Stomach (tissue), 9 donors: ENCODE results near the gene PRLHR. TPM values are rescaled to one million over a fixed set of nuclear protein-coding genes. Genes with fewer than 3 reads are reported as not detected.
A peak's percentile ranks its signal among the peaks of the same experiment; 100 is the strongest.

Source experiments
- DNase-seq, 2 donors: peaks; one replicate each; pipeline versions ENCODE4 v3.0.0 to v3.0.0-alpha.2; 2013 to 2019
- H3K27ac ChIP-seq, 5 donors: fragments of 200-600 bp in 4 of 5; sonication (generic) in 4 of 5; one replicate each; pipeline ENCODE4 v1.5.1; 2013 to 2019; ENCODE audit warnings: mild to moderate bottlenecking in 1 of 5, moderate library complexity in 1 of 5
- H3K27me3 ChIP-seq, 3 donors: fragments of 200-600 bp; sonication (generic); one replicate each; pipeline ENCODE4 v1.5.1; 2017 to 2019; ENCODE audit warnings: mixed run types in 1 of 3
- H3K36me3 ChIP-seq, 4 donors: fragments of 200-600 bp; sonication (generic); 1 replicate in 3 of 4; 2 replicates in 1 of 4; pipeline ENCODE4 v1.5.1; 2016 to 2019
- H3K4me1 ChIP-seq, 4 donors: fragments of 200-600 bp; sonication (generic); one replicate each; pipeline ENCODE4 v1.5.1; 2016 to 2019
- H3K4me3 ChIP-seq, 4 donors: fragments of 200-600 bp; sonication (generic) in 3 of 4; one replicate each; pipeline ENCODE4 v1.5.1; 2016 to 2019; ENCODE audit warnings: mild to moderate bottlenecking in 1 of 4
- H3K9me3 ChIP-seq, 4 donors: fragments of 200-600 bp; sonication (generic); one replicate each; pipeline ENCODE4 v1.5.1; 2016 to 2019
- EP300 ChIP-seq: sonication (generic); formaldehyde crosslinking; IDR thresholded peaks from one replicate; pipeline ENCODE4 v1.6.1; 2017; ENCODE audit warnings: antibody characterized with exemption
- POLR2A ChIP-seq, 4 donors: fragments of 450-650 bp; IDR thresholded peaks; one replicate each; pipeline ENCODE4 v1.6.1; 2016; ENCODE audit warnings: antibody characterized with exemption in 4 of 4, control low read depth in 2 of 4, mild to moderate bottlenecking in 1 of 4, moderate library complexity in 1 of 4
- POLR2AphosphoS5 ChIP-seq, 3 donors: sonication (generic); formaldehyde crosslinking; IDR thresholded peaks; one replicate each; pipeline ENCODE4 v1.6.1; 2016; ENCODE audit warnings: antibody characterized with exemption in 3 of 3
- WGBS, 5 donors: extraction: QIAGEN DNeasy Blood & Tissue Kit in 3 of 5; methylation state at CpG; one replicate each; pipeline versions ENCODE4 v1.1.5 to v1.1.7; 2013 to 2018; 5-methylcytosine and 5-hydroxymethylcytosine counted together
- intact Hi-C: fragments of 100-400 bp; cut with DNase I; formaldehyde crosslinking; loops from one replicate; pipeline ENCODE4 v1.15.1; 2023; ENCODE audit warnings: low total_unique reads
- polyA plus RNA-seq, 3 donors: library from polyadenylated mRNA; stranded (reverse); fragments of 200-250 nt; gene quantifications; one replicate each; pipeline ENCODE4 v1.2.3, GENCODE V29; 2013
- total RNA-seq, 5 donors: library from RNA; depleted of rRNA; stranded (reverse); fragments of >200 nt; gene quantifications; one replicate each; pipeline versions ENCODE4 v1.1.0 to v1.2.3, GENCODE V29; 2014 to 2016
- TF ChIP-seq, protein P1 (sequence below), 7 experiments: fragments of 450-650 bp in 4 of 7; fragments of 200-600 bp in 3 of 7; sonication (generic) in 3 of 7; IDR thresholded peaks; one replicate each; pipeline ENCODE4 v1.5.1; 2016 to 2019; ENCODE audit warnings: antibody characterized with exemption in 7 of 7, control low read depth in 2 of 7, mild to moderate bottlenecking in 1 of 7
- donor health status: healthy with polysubstance abuse.
- donor health status: Bipolar disorder and iron deficiency.
- donor health status: healthy.

Gene PRLHR
- total and polyA plus RNA-seq, 8 donors: under 0.01 to 0.43 (median 0.21) TPM; not detected in 4

DNA sequence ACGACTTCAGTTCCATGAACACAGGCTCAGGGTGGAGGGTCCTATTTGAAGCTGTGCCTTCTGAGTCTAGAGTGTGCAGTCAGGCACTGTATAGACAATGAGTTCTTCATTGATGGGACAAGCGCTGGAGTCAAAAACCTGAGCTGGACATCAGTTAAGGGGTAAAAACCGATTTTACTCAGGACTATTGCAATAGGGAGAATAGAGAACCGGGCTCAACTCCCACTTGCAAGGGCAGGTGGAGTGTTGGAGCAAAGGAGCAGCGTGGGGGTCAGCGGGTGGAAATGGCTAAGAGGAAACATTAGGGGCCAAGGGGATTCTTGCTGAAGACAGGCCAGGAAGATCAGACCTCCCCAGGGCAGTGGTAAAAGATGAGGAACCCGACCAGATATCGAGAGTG, 28.5 kb downstream of the PRLHR start:
- TF ChIP-seq, protein P1, sequence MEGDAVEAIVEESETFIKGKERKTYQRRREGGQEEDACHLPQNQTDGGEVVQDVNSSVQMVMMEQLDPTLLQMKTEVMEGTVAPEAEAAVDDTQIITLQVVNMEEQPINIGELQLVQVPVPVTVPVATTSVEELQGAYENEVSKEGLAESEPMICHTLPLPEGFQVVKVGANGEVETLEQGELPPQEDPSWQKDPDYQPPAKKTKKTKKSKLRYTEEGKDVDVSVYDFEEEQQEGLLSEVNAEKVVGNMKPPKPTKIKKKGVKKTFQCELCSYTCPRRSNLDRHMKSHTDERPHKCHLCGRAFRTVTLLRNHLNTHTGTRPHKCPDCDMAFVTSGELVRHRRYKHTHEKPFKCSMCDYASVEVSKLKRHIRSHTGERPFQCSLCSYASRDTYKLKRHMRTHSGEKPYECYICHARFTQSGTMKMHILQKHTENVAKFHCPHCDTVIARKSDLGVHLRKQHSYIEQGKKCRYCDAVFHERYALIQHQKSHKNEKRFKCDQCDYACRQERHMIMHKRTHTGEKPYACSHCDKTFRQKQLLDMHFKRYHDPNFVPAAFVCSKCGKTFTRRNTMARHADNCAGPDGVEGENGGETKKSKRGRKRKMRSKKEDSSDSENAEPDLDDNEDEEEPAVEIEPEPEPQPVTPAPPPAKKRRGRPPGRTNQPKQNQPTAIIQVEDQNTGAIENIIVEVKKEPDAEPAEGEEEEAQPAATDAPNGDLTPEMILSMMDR (IDR thresholded peaks at IDR 0.05): no peak
- no peak for TF ChIP-seq POLR2A (IDR thresholded peaks at IDR 0.05)
- TF ChIP-seq EP300: no peak
- TF ChIP-seq POLR2AphosphoS5 (IDR thresholded peaks at IDR 0.05): no peak
- intact Hi-C loops: loop anchor here (5.0 kb wide), 1 partner anchor 145 kb away; no protein-coding TSS in a partner anchor
- peaks cover 0 to 7% (median 0%) of the 10 kb centered on the region in 3 donors for H3K27me3 ChIP-seq
- no peaks in the 10 kb centered on the region for H3K36me3 ChIP-seq
- 71 to 84% (median 83%) methylated on average over 8 of the region's 8 CpGs for WGBS, 5 donors
- no peak for DNase-seq
- no peak overlapping the region for H3K27ac ChIP-seq
- no peaks in the 10 kb centered on the region for H3K9me3 ChIP-seq
- H3K4me3 ChIP-seq: no peak overlapping the region
- peaks cover 0 to 42% (median 31%) of the 10 kb centered on the region in 4 donors for H3K4me1 ChIP-seq

DNA sequence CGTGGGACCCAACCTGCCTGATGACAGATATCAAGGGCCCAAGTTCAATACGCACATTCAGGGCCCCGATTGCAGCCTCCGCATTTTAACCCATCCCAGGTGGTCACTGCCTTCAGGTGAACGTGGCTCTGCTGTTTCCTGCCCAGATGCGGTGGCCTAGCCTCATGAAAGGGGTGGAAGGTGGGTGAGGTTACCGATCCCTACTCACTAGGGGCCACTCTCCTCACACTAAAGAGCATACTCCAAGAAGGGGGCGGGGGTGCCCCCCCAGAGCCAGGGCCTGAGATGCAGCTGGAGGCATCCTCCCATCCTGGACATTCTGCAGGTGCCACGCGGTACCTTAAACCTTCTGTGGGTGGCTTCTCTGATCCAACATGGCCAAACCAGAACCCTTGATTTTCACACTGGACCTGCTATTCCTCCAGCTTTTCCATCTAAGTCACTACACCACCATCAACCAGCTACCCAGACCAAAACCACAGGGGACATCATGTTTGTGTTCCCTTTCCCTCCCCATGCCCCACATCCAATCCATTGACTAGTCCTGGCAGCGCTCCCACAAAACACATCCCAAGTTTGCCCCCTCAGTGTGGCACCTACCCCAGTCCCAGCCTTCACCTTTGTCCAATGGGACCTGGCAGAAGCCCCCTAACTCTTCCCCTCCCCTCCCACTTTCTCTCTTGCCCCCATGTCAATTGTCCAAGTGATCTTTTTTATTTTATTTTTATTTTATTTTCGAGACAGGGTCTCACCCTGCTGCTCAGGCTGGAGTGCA, 30.0 kb downstream of the PRLHR start:
- Histone ChIP-seq H3K4me3 (no peak overlapping the region), H3K27me3 (peaks cover 0 to 7% (median 0%) of the 10 kb centered on the region in 3 donors), H3K9me3 (peaks cover 0 to 4% (median 3%) of the 10 kb centered on the region in 4 donors), H3K36me3 (no peaks in the 10 kb centered on the region), H3K27ac (no peak overlapping the region), H3K4me1 (peaks cover 0 to 28% (median 19%) of the 10 kb centered on the region in 4 donors)
- 79 to 91% (median 85%) methylated on average over 7 to 12 of the region's 12 CpGs for WGBS, 5 donors
- TF ChIP-seq POLR2A (IDR thresholded peaks at IDR 0.05) (no peak), EP300 (no peak)
- no peak for DNase-seq
- intact Hi-C loops: loop anchor here (5.0 kb wide), 1 partner anchor 147 kb away; no protein-coding TSS in a partner anchor

DNA sequence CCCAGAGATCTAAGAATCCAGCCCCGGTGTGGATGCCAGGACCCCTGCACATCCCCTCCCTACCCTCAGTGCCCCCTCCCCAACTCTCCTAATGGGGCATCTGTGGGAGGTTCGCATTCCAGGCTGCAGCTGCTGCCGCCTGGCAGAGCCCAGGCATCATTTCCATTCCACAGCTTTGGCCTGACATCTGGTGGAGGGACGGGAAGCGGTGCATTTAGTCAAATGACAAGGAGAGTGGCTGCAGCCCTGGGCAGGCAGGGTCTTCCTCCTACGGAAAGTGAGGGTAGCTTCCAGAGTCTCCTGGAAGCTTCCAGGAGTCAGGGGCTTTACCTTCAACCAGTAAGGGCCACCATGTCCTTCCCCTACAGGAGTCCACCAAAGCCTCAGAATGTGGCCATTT, 30.8 kb downstream of the PRLHR start:
- peak in 1 of 2 donors; percentile 54 for DNase-seq
- peaks cover 0 to 8% (median 7%) of the 10 kb centered on the region in 4 donors for H3K9me3 ChIP-seq
- intact Hi-C loops: loop anchor here (5.0 kb wide), 1 partner anchor 148 kb away; no protein-coding TSS in a partner anchor
- H3K27me3 ChIP-seq: peaks cover 0 to 7% (median 0%) of the 10 kb centered on the region in 3 donors
- no peaks in the 10 kb centered on the region for H3K36me3 ChIP-seq
- H3K4me1 ChIP-seq: peaks cover 0 to 20% (median 12%) of the 10 kb centered on the region in 4 donors
- WGBS, 5 donors: 13 to 40% (median 30%) methylated on average over 3 to 6 of the region's 6 CpGs
- no peak for TF ChIP-seq POLR2AphosphoS5 (IDR thresholded peaks at IDR 0.05)
- no peak for TF ChIP-seq EP300
- TF ChIP-seq, protein P1 (IDR thresholded peaks at IDR 0.05): no peak
- TF ChIP-seq POLR2A (IDR thresholded peaks at IDR 0.05): no peak
- no peak overlapping the region for H3K27ac ChIP-seq
- H3K4me3 ChIP-seq: no peak overlapping the region

DNA sequence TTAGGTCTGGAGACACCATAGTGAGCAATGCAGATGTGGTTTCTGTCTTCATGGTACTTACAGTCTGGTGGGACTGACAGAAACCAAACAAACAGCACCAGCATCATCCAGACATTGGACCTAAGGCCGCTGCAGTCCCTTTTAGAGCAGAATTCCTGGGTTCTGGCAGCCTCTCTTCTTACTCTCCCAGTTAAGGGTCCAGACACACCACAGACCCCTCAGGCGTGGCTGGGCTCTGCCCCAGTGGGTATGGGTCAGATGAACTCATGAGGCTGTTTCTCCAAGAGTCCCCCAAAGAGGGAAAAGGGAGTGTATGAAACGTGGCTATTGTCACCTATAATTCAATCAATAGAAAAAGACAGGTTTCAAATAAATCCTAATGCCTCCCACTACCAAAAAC, 31.3 kb downstream of the PRLHR start:
- no peak for DNase-seq
- no peak overlapping the region for H3K4me3 ChIP-seq
- H3K27ac ChIP-seq: no peak overlapping the region
- TF ChIP-seq EP300 (no peak), POLR2A (IDR thresholded peaks at IDR 0.05) (no peak), POLR2AphosphoS5 (IDR thresholded peaks at IDR 0.05) (no peak)
- TF ChIP-seq, protein P1 (IDR thresholded peaks at IDR 0.05): no peak
- no peaks in the 10 kb centered on the region for H3K36me3 ChIP-seq
- intact Hi-C loops: no loop called here
- H3K4me1 ChIP-seq: peaks cover 0 to 15% (median 7%) of the 10 kb centered on the region in 4 donors
- H3K9me3 ChIP-seq: peaks cover 0 to 8% (median 7%) of the 10 kb centered on the region in 4 donors
- H3K27me3 ChIP-seq: peaks cover 0 to 7% (median 0%) of the 10 kb centered on the region in 3 donors
- 43 to 67% (median 61%) methylated on average over 3 of the region's 3 CpGs for WGBS, 5 donors
